ENCODE measurements around the gene ADGRD1. TPM values are rescaled to one million over a fixed set of nuclear protein-coding genes. Genes with fewer than 3 reads are reported as not detected.

The ADGRD1 gene
- total and polyA plus RNA-seq, 4 donors = 2.1 to 97.6 (median 31.0) TPM

DNA sequence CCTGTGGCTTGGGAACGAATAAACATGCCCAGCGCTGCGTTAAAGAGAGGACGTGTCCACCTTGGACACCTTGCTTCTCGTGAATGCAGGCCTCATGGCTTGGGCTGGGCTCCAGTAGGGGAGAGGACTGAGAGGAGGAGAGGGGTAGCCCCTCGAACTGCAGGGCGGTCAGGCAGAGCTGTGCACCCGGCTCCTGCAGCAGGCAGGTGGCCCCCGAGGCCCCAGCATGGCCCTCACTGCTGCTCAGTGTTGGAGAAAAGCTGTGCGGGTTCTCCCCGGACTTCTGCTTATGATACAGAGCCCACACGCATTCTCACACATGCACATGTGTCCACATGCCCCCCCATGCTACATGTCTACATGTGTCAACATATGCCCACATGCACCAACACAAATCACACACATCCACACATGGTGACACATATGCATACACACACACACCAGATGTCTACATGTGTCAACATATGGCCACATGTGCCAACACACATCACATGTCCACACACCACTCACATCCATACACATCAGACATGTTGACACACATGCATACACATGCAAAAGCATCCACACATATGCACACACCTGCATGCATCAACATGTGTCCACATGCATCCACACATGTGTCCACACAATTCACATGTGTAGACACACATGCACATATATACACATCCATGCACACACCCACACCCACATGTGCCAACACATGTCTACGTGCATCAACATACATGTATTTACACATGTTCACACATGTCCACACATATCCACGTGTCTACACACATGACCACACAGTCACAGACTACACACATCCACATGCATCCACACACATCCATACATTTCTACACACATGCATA lies 3.0 kb downstream of the ADGRD1 start:
- no peak overlapping the region for H3K4me3 ChIP-seq (ENCODE audit: low read length in 2 of 2)
- H3K4me1 ChIP-seq (ENCODE audit: control insufficient read depth in 1 of 2, insufficient read depth in 2 of 2, low read length in 2 of 2) = no peaks in the 10 kb centered on the region
- no peak overlapping the region for H3K27ac ChIP-seq (ENCODE audit: low read depth in 1 of 2, low read length in 2 of 2)
- no peak for DNase-seq
- WGBS, 2 donors = 95% methylated on average over 14 of the region's 14 CpGs
- ATAC-seq (ENCODE audit: low FRiP score) = no peak
- no peaks in the 10 kb centered on the region for H3K36me3 ChIP-seq (ENCODE audit: control insufficient read depth in 1 of 2, insufficient read depth in 2 of 2, low read length in 1 of 2)
- intact Hi-C loops (cut with DNase I) = no loop called here
- no peaks in the 10 kb centered on the region for H3K9me3 ChIP-seq (ENCODE audit: control insufficient read depth, low read length)
- no peaks in the 10 kb centered on the region for H3K27me3 ChIP-seq (ENCODE audit: control insufficient read depth in 1 of 2, insufficient read depth in 2 of 2, low read length in 1 of 2)

- H3K4me1 ChIP-seq (ENCODE audit: control insufficient read depth in 1 of 2, insufficient read depth in 2 of 2, low read length in 2 of 2) = no peaks in the 10 kb centered on the region
- H3K27me3 ChIP-seq (ENCODE audit: control insufficient read depth in 1 of 2, insufficient read depth in 2 of 2, low read length in 1 of 2) = no peaks in the 10 kb centered on the region
- no peaks in the 10 kb centered on the region for H3K9me3 ChIP-seq (ENCODE audit: control insufficient read depth, low read length)
- intact Hi-C loops (cut with DNase I) = no loop called here
- no peak overlapping the region for H3K27ac ChIP-seq (ENCODE audit: low read depth in 1 of 2, low read length in 2 of 2)
- 80 to 88% methylated on average over 7 of the region's 7 CpGs for WGBS, 2 donors
- H3K36me3 ChIP-seq (ENCODE audit: control insufficient read depth in 1 of 2, insufficient read depth in 2 of 2, low read length in 1 of 2) = no peaks in the 10 kb centered on the region
- DNase-seq = no peak
- no peak overlapping the region for H3K4me3 ChIP-seq (ENCODE audit: low read length in 2 of 2)
- no peak for ATAC-seq (ENCODE audit: low FRiP score)
Measured at GRCh38 chr12:130957304-130957621, 3.6 kb downstream of the ADGRD1 start.

GRCh38 chr12:130958557-130959140 lies 4.9 kb downstream of the ADGRD1 start:
- Histone ChIP-seq H3K4me3 (ENCODE audit: low read length in 2 of 2) (no peak overlapping the region), H3K9me3 (ENCODE audit: control insufficient read depth, low read length) (no peaks in the 10 kb centered on the region), H3K36me3 (ENCODE audit: control insufficient read depth in 1 of 2, insufficient read depth in 2 of 2, low read length in 1 of 2) (no peaks in the 10 kb centered on the region), H3K4me1 (ENCODE audit: control insufficient read depth in 1 of 2, insufficient read depth in 2 of 2, low read length in 2 of 2) (no peaks in the 10 kb centered on the region), H3K27ac (ENCODE audit: low read depth in 1 of 2, low read length in 2 of 2) (no peak overlapping the region), H3K27me3 (ENCODE audit: control insufficient read depth in 1 of 2, insufficient read depth in 2 of 2, low read length in 1 of 2) (no peaks in the 10 kb centered on the region)
- DNase-seq = no peak
- intact Hi-C loops (cut with DNase I) = no loop called here
- WGBS, 2 donors = 95% methylated on average over 26 of the region's 26 CpGs
- no peak for ATAC-seq (ENCODE audit: low FRiP score)

GRCh38 chr12:130959632-130960031 lies 5.9 kb downstream of the ADGRD1 start:
- intact Hi-C loops (cut with DNase I) = no loop called here
- Histone ChIP-seq H3K27ac (ENCODE audit: low read depth in 1 of 2, low read length in 2 of 2) (no peak overlapping the region), H3K9me3 (ENCODE audit: control insufficient read depth, low read length) (no peaks in the 10 kb centered on the region), H3K4me3 (ENCODE audit: low read length in 2 of 2) (no peak overlapping the region), H3K4me1 (ENCODE audit: control insufficient read depth in 1 of 2, insufficient read depth in 2 of 2, low read length in 2 of 2) (no peaks in the 10 kb centered on the region), H3K36me3 (ENCODE audit: control insufficient read depth in 1 of 2, insufficient read depth in 2 of 2, low read length in 1 of 2) (no peaks in the 10 kb centered on the region), H3K27me3 (ENCODE audit: control insufficient read depth in 1 of 2, insufficient read depth in 2 of 2, low read length in 1 of 2) (no peaks in the 10 kb centered on the region)
- no peak for DNase-seq
- ATAC-seq (ENCODE audit: low FRiP score) = no peak
- 81 to 83% methylated on average over 8 of the region's 8 CpGs for WGBS, 2 donors

DNA sequence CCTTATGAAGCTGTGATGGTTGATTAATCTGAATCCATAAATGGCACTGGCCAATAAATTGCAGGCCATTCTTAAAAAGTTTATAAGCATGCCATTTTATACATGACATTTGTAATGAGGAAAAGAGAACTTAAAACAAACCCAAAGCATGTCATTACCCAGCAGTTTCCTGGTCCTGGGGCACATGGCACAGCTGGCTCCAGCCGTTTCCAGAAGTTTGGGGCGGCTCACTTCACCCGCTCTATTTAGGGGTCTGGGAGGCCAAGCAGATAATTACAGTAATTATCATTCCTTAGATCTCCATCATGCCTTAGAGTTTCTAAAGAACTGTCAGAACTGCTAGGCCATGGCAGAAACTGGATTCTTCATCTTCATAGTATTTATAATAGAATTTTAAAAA lies 6.4 kb downstream of the ADGRD1 start:
- ATAC-seq (ENCODE audit: low FRiP score) (no peak), DNase-seq (no peak)
- H3K27ac ChIP-seq (ENCODE audit: low read depth in 1 of 2, low read length in 2 of 2) = no peak overlapping the region
- no peaks in the 10 kb centered on the region for H3K9me3 ChIP-seq (ENCODE audit: control insufficient read depth, low read length)
- H3K27me3 ChIP-seq (ENCODE audit: control insufficient read depth in 1 of 2, insufficient read depth in 2 of 2, low read length in 1 of 2) = no peaks in the 10 kb centered on the region
- intact Hi-C loops (cut with DNase I) = no loop called here
- no peaks in the 10 kb centered on the region for H3K36me3 ChIP-seq (ENCODE audit: control insufficient read depth in 1 of 2, insufficient read depth in 2 of 2, low read length in 1 of 2)
- WGBS, 2 donors = 87 to 88% methylated on average over 3 of the region's 3 CpGs
- no peak overlapping the region for H3K4me3 ChIP-seq (ENCODE audit: low read length in 2 of 2)
- H3K4me1 ChIP-seq (ENCODE audit: control insufficient read depth in 1 of 2, insufficient read depth in 2 of 2, low read length in 2 of 2) = no peaks in the 10 kb centered on the region

DNA sequence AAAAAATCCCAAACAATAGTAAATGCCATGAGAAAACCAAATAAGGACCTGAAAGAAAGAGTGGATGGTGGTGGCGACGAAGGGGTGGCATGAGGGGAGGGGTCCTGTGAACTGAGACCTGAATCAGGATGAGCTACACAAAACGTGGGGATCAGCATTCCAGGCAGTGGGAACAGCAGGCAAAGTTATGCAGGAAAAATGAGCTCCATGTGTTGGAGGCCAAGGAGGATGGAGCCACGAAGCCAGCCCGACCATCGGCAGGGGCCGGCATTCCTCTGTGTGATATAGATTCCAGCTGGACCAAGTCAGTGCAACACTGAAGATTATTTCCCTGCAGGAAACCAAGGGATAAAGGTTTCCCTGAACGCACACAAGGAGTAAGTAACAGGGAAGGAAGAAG lies 7.1 kb downstream of the ADGRD1 start:
- no peak for ATAC-seq (ENCODE audit: low FRiP score)
- 86 to 88% methylated on average over 8 of the region's 8 CpGs for WGBS, 2 donors
- DNase-seq = no peak
- no peak overlapping the region for H3K27ac ChIP-seq (ENCODE audit: low read depth in 1 of 2, low read length in 2 of 2)
- H3K36me3 ChIP-seq (ENCODE audit: control insufficient read depth in 1 of 2, insufficient read depth in 2 of 2, low read length in 1 of 2) = no peaks in the 10 kb centered on the region
- intact Hi-C loops (cut with DNase I) = no loop called here
- no peaks in the 10 kb centered on the region for H3K27me3 ChIP-seq (ENCODE audit: control insufficient read depth in 1 of 2, insufficient read depth in 2 of 2, low read length in 1 of 2)
- no peaks in the 10 kb centered on the region for H3K4me1 ChIP-seq (ENCODE audit: control insufficient read depth in 1 of 2, insufficient read depth in 2 of 2, low read length in 2 of 2)
- H3K9me3 ChIP-seq (ENCODE audit: control insufficient read depth, low read length) = no peaks in the 10 kb centered on the region
- H3K4me3 ChIP-seq (ENCODE audit: low read length in 2 of 2) = no peak overlapping the region

- 86 to 88% methylated on average over 9 of the region's 9 CpGs for WGBS, 2 donors
- Histone ChIP-seq H3K9me3 (ENCODE audit: control insufficient read depth, low read length) (no peaks in the 10 kb centered on the region), H3K4me1 (ENCODE audit: control insufficient read depth in 1 of 2, insufficient read depth in 2 of 2, low read length in 2 of 2) (no peaks in the 10 kb centered on the region), H3K4me3 (ENCODE audit: low read length in 2 of 2) (no peak overlapping the region), H3K27me3 (ENCODE audit: control insufficient read depth in 1 of 2, insufficient read depth in 2 of 2, low read length in 1 of 2) (no peaks in the 10 kb centered on the region), H3K27ac (ENCODE audit: low read depth in 1 of 2, low read length in 2 of 2) (no peak overlapping the region), H3K36me3 (ENCODE audit: control insufficient read depth in 1 of 2, insufficient read depth in 2 of 2, low read length in 1 of 2) (no peaks in the 10 kb centered on the region)
- DNase-seq = no peak
- ATAC-seq (ENCODE audit: low FRiP score) = peak; percentile 44
- intact Hi-C loops (cut with DNase I) = no loop called here
Measured at GRCh38 chr12:130961921-130962451, 8.3 kb downstream of the ADGRD1 start.

DNA sequence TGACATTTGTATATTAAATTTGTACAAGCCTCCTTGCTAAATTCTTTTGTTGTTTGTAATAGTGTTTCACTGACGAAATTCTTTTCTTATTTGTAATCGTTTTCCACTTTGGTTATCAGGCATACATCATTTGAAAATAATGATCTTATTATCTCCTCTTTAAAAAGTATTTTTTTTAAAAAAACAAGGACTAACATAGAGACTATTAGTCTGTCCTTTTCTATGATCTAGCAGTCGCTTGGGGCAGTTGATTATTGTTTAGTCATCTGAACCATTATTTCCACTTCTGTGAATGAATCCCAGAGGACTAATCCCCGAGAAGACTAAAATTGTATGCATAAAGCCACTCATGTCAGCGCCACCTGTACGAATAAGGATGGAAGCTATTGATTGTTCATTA lies 11.5 kb downstream of the ADGRD1 start:
- intact Hi-C loops (cut with DNase I) = no loop called here
- H3K4me3 ChIP-seq (ENCODE audit: low read length in 2 of 2) = no peak overlapping the region
- WGBS, 2 donors = 63 to 67% methylated on average over 6 of the region's 6 CpGs
- H3K27me3 ChIP-seq (ENCODE audit: control insufficient read depth in 1 of 2, insufficient read depth in 2 of 2, low read length in 1 of 2) = no peaks in the 10 kb centered on the region
- H3K9me3 ChIP-seq (ENCODE audit: control insufficient read depth, low read length) = no peaks in the 10 kb centered on the region
- ATAC-seq (ENCODE audit: low FRiP score) (no peak), DNase-seq (no peak)
- no peaks in the 10 kb centered on the region for H3K4me1 ChIP-seq (ENCODE audit: control insufficient read depth in 1 of 2, insufficient read depth in 2 of 2, low read length in 2 of 2)
- no peak overlapping the region for H3K27ac ChIP-seq (ENCODE audit: low read depth in 1 of 2, low read length in 2 of 2)
- H3K36me3 ChIP-seq (ENCODE audit: control insufficient read depth in 1 of 2, insufficient read depth in 2 of 2, low read length in 1 of 2) = no peaks in the 10 kb centered on the region

DNA sequence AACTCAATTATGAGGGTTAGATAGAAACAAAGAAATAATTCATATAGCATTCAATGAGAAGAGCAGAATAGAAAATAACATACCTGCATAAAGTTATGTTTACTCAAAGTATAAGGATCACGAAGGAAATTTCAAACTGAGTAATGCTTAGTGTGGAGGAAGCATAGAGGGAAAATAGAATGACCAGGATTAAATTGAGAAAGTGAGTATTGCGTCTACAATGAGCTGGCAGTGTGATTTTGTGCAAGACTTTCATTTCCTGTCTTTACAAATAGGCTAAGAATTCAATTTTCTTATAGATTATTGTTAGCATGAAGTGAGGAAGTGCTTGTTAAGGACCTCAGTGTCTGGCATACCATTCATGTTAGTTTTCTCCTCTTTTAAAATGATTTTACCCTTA lies 12.0 kb downstream of the ADGRD1 start:
- Histone ChIP-seq H3K4me1 (ENCODE audit: control insufficient read depth in 1 of 2, insufficient read depth in 2 of 2, low read length in 2 of 2) (no peaks in the 10 kb centered on the region), H3K9me3 (ENCODE audit: control insufficient read depth, low read length) (no peaks in the 10 kb centered on the region), H3K27ac (ENCODE audit: low read depth in 1 of 2, low read length in 2 of 2) (no peak overlapping the region), H3K36me3 (ENCODE audit: control insufficient read depth in 1 of 2, insufficient read depth in 2 of 2, low read length in 1 of 2) (no peaks in the 10 kb centered on the region), H3K4me3 (ENCODE audit: low read length in 2 of 2) (no peak overlapping the region), H3K27me3 (ENCODE audit: control insufficient read depth in 1 of 2, insufficient read depth in 2 of 2, low read length in 1 of 2) (no peaks in the 10 kb centered on the region)
- intact Hi-C loops (cut with DNase I) = no loop called here
- WGBS, 2 donors = 83 to 87% methylated on average over 2 of the region's 2 CpGs
- no peak for DNase-seq
- no peak for ATAC-seq (ENCODE audit: low FRiP score)

Data from aorta (tissue), 5 donors.